Skeletal muscle cell (primary cell): Measurements from ENCODE around the gene GP1BB.
"Not testable (repeated sequence)": the region's sequence is repeated elsewhere in the genome, so short reads cannot be mapped to it uniquely, and the experiment has no call there.

ENCODE experiments used
- DNase-seq: peaks from one replicate; pipeline ENCODE4 v3.0.0-alpha.2; 2010; ENCODE audit warnings: low read depth
- H3K4me3 ChIP-seq: 2 replicates; pipeline ENCODE4 v1.5.1; 2011; ENCODE audit warnings: low read depth, mild to moderate bottlenecking, control low read depth, low read length, moderate library complexity

The GP1BB gene

DNA sequence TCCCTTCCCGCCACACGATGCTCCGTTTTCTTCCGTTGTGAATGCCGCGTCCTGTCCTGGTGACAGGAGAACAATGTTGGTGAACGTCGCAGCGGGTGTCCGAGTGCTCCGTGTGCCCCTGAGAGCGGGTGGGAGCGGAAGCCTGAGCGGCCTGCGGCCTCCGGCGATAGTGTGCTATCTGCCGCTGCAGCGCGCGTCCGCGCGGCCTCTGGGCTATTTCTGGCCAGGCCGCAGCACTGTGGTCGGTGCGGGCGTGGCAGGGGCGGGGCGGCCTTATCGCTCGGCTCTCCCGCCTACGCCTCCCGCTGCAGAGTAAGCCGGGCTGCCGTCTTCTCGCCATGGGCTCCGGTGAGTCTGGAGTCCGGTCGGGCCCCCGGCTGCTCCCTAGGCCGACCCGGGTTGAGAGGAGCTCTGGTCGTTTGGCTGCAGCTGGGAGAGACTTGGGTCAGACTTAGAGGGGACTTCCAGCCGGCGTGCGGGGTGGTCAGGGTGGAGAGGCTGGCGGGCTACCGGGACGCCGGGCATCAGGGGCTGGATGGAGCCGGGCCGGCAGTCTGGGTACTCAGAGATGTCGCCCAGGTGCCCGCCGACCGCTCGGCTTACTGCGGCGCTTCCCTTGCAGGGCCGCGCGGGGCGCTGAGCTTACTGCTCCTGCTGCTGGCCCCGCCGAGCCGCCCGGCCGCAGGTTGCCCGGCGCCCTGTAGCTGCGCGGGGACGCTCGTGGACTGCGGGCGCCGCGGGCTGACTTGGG, at the start of gene GP1BB:
Gene GP1BB (plus strand): TSS at position 308 of the 751 bp plus-strand sequence. CDS start 31 bp downstream, at position 339.
- no peak within 1 kb of the TSS for H3K4me3 ChIP-seq
- no peak for DNase-seq

DNA sequence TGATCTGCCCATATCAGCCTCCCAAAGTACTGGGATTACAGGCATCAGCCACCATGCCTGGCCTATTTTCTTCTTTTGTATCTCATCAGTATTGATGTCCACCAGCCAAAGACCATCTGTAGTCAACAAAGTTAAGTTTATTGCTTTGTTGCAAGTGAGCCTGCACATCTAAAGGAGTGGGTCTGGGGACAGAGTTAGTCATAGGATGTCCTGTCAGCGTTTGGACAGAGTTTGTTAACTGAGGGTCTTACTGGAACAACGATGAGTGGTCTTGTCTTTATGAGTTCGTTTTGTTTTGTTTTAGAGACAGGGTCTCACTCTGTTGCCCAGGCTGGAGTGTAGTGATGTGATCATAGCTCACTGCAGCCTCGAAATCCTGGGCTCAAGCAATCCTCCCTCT, 49.7 kb upstream of the GP1BB start:
- no peak for DNase-seq
- H3K4me3 ChIP-seq = no peak overlapping the region

DNA sequence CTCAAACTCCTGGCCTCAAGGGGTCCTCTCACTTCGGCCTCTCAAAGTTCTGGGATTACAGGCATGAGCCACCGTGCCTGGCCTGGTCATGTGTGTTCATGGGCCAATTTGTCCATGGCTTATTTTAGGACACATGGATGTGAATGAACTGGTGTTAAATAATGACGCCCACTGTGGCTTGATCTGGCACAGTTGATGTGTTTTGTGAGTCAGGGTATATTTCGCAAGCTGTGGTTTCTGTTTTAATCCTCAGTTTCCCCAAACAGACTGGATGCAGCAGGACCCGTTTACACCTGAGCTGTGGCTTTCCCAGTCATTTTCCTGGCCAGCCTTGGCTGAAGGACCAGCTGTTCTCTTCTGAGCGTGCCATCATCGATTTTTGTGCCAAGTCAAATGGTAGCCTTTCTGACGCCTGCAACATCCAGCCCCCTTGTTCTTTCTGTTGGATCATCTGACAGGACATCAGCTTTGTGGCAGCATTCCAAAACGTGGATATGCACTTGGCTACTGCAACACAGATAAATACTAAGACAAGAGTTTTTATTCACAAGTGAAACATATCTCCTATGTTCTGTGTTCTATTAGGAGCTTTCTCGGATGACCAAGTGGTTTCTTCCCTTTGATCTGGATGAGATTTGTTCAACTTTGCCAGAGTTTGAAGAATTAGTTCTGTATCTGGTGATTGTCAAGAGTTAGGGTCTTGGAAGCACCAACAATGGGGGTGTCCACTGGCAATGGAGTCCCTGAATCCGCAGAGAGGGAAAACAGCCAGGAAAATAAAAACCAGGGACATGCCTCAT, 49.0 kb upstream of the GP1BB start:
- peak; percentile 36 for DNase-seq
- no peak overlapping the region for H3K4me3 ChIP-seq

DNA sequence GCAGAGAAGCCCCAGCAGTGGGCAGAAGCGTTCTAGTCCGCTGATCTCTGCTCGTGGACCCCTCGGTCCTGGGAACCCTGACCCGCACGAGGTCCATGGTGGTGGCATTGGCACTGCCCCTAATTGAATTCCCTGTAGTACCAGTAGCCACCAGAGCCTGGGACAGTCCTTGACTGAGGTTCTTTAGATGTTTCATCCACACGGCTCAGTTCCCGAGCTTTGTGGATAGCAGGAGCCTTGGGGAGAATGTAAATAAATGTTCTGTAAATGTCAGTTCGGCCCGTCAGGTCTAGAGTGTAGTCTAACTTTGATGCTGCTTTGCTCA, 48.4 kb upstream of the GP1BB start:
- no peak overlapping the region for H3K4me3 ChIP-seq
- DNase-seq = no peak

DNA sequence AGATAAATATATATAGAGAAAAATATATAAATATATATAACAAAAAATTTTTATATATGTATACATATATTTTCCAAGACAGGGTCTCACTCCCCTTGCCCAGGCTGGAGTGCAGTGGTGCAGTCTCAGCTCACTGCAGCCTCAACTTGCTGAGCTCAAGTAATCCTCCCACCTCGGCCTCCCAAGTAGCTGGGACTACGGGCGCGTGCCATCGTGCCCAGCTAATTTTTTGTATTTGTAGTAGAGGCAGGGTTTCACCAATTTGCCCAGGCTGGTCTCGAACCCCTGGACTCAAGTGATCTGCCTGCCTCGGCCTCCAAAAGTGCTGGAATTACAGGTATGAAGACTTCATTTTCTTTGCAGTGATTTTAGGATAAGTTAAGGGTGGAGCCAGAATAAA, 47.9 kb upstream of the GP1BB start:
- DNase-seq = no peak
- H3K4me3 ChIP-seq = no peak overlapping the region

DNA sequence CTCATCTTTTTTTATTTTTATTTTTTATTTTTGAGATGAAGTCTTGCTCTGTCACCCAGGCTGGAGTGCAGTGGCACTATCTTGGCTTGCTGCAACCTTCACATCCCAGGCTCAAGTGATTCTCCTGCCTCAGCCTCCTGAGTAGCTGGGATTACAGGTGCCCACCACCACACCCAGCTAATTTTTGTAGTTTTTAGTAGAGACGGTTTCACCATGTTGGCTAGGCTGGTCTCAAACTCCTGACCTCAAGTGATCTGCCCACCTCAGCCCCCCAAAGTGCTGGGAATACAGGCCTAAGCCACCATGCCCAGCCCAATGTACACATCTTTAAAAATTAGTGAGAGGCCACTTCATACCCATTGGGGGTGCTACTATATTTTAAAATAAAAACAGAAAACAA, 46.9 kb upstream of the GP1BB start:
- DNase-seq, H3K4me3 ChIP-seq: not testable (repeated sequence)

DNA sequence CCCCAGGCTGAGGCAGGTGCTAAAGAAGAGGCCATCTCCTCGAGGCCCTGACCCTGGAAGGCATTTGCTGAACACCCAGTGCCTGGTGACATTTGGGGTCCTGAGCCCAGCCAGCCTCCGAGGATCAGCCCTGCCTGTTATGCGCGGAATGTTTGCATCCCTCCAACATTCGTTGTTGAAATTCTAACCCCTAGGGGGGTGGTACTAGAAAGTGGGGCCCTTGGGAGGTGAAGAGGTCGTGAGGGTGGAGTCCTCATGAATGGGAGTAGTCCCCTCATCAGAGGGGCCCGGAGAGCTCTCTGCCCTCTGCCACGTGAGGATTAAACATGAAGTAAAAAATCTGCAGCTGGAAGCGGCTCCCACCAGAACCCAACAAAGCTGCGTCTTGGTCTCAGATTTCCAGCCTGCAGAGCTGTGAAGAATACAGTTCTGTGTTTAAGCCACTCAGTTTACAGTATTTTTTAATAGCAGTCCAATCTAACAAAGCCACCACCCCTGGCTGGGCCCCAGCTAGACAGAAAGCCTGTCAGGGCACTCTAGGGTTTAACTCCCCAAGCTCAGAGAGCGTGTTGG, 44.3 kb upstream of the GP1BB start:
- no peak for DNase-seq

DNA sequence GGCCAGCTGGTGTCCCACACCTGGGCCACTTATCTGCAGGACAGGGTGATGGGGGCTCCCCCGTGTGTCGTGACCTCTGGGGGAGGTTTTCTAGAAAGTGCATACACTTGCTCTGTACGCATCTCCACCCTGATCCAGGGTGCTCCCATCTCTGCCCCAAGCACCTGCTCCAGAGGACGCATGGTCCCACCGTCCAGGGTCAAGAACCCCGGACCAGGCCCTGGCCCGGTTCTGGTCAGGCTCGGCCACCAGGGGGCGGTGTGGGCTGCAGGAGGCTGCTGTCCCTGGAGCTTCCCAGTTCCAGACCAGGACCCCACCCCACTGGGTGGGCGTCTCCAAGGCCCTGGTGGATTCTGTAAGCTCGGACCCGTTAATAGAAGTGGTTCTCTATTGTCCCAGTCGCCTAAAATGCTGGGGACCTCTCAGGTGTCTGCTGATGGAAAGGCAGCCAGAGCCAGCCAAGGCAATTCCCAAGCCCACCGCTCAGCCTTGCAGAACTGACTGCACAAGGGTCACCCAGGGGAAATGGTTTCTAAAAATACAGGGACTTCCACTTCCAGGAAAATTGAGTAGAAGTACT, 43.7 kb upstream of the GP1BB start:
- DNase-seq = no peak
- H3K4me3 ChIP-seq = no peak overlapping the region

More for the DNA sequence above, 44.3 kb upstream of the GP1BB start:
- no peak overlapping the region for H3K4me3 ChIP-seq

DNA sequence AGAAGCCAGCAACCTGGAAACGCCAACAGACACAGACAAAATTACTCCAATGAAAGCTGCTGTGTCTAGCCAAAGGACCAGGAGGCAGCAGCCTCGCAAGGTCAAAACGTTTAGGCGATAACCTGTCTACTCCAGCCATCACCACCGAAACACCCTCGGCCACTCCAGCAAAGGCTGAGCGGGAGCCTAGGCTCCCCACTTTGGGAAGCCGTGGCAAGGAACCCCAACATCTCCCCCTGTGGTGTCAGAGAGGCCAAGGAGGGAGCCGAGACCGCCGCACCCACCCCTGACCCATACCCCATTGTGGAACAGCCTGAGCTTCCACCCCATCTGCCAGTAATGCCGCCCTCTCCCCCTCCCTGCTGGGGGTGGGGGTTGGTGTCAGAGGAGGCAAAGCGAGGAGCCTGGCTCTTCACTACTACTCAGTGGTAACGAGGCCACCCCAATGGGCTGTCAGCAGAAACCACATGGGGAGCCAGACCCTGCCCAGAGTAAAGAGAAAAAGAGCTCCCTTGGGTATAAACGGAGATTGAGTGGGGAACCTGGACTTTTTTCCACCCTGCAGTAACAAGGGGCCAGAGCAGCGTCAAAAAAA, 43.0 kb upstream of the GP1BB start:
- DNase-seq = no peak
- H3K4me3 ChIP-seq = no peak overlapping the region

DNA sequence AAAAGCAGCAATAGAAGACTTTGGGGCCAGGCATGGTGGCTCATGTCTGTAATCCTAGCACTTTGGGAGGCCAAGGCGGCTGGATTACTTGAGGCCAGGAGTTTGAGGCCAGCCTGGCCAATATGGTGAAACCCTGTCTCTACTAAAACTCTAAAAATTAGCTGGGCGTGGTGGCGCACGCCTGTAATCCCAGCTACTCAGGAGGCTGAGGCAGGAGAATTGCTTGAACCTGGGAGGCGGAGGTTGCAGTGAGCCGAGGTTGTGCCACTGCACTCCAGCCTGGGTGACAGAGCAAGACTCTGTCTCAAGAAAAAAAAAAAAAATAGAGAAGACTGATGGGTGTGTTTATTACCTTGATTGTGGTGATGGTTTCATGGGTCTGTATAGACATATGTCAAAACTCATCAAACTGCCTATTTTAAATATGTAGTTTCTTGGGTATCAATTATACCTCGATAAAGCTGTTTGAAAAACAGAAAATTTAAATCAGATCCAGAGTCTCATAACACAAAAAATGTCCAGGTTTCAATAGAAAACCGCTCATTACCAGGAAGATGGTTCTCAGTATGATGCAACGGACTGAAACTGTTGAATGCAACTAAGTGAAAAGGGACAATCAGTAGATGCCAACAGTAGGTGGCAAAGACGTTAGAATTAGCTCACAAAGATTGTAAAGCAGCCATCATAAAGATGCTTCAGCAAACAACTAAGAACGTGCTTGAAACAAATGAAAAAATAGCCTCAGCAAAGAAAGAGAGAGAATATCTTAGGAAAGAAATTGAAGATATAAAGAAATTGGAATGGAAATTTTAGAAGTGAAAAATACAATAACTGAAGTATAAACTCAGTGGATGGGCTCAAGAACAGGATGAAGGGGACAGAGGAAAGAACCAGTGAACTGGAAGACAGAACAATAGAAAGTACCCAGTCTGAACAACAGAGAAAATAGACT, 42.2 kb upstream of the GP1BB start:
- no peak for DNase-seq
- H3K4me3 ChIP-seq = no peak overlapping the region

DNA sequence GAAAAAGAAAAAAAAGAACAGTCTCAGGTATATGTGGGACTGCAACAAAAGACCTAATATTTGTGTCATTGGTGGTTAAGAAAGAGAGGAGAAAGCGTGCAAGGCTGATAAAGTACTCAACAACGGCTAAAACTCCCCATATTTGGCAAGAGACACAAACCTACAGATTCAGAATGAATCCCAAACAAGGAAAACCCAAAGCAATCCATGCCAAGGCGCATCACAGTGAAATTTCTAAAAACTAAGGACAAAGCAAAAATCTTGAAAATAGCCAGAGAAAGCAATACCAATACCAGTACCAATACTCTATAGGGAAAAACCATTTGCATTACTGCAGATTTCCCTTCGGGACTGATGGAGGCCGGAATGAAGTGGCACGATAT, 41.5 kb upstream of the GP1BB start:
- no peak for DNase-seq
- H3K4me3 ChIP-seq = no peak overlapping the region

DNA sequence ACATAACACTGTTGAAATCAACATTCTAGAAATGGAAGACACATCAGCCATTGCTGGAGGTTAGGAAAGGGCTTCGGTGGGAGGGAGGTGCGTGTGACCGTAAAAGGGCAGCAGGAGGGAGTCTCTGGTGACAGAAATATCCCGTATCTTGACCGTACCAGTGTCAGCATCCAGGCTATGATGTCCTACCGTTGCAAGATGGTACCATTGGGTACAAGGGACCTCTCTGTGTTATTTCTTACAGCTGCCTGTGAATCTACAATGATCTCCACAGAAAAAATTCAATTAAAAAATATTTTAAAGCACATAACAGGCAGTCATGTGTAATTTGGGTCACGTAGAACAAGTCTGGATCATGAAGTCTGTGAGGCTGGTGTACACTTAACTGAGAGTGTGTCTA, 36.4 kb upstream of the GP1BB start:
- no peak overlapping the region for H3K4me3 ChIP-seq
- DNase-seq = no peak

DNA sequence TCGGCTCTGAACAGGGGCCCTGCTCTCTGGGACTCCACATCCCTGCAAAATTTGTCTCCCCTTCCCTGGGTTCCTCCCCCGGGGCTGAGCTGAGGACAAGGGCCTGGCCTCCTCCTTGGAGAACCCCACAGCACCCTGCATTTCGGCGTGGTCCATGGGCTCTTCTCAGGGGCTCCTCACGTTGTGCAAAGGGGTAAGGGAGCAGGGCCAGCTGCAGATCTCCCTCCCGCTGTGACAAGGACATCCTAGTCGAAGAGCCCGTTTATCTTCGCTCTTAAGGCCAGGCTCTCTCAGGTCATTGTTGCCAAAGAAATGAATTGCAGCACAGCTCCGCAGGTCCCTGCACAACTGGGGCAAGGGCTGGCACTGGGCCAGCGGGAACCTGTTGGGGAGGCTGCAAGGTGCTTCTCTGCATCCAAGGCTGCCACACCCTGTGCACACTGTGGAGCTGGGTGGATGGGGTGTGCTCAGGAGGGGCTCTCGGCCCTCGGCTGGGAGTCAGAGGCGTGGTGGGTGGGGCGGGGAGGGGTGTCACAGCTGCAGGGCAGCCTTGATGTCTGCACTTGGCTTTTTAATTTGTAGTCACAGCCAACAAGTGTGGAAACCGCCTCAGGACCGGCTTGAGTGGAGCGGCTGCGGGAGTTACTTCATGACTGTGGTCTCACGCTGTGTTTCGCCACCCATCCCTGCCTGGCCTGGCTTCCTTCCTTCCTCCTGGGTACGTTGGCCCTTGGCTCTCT, 35.6 kb upstream of the GP1BB start:
- H3K4me3 ChIP-seq = no peak overlapping the region
- no peak for DNase-seq

DNA sequence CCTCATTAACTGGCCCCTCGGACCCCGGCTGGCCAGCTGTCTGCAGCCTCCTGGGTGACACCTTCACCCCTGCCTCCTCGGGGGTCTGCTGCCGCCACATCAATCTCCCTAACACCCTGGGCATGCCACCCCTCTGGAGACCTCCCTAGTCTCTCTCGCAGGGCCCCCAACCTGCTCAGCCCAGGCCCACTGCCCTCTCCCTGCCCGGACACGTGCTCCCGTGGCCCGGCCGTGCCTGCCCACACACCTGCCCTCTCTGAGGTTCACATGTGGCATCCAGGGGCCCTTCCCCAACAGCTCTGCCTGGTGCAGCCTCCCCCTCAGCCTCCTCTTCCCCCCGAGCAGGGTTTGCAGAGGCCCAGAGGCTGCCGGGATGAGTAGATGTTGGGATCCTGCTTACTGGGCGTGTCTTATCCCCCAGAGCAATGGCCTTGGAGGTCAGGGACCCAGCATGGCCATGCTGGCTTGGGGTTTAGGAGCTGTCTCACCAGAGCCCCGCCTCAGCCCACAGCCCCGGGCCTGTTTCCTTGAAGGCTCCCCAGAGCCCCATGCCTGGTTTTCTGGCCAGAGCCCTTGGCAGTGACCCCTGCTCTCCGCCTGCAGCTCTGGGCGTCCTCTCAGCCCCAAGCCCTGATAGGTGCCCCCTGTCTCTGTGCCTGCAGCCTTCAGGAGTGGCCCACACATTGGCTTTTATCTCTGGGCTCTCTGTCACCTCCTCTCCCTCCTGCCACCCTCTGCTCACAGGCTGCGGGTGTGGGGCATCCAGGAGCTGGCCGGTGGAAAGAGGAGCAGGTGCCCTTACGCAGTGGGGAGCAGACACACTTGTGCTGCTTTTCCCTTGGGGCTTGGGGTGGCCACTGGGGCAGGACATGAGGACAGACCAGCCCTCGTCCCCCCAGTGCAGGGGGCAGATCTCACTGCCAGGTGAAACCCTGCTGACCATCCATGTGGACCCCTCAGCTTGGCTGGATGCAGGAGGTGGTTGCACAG, 34.7 kb upstream of the GP1BB start:
- no peak for DNase-seq
- H3K4me3 ChIP-seq = no peak overlapping the region

DNA sequence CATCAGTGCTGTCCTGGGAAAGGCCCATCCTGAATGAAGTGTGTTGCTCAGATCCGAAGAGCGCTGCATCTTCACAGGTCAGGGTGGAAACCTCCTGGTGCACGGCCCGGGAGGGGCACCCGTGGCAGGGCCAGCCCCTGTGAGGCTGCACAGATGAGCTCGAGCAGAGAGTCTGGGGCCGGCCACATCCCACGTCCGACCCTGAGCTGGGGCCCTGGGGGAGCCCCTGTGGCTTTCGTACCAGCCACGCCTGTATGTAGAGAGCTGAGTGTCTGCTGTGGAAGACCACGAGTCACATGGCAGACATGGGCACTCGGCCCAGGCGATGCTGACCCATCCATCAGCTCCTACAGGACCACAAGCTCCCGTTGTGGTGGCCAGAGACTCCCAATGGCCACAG, 33.9 kb upstream of the GP1BB start:
- no peak for DNase-seq
- H3K4me3 ChIP-seq = no peak overlapping the region

DNA sequence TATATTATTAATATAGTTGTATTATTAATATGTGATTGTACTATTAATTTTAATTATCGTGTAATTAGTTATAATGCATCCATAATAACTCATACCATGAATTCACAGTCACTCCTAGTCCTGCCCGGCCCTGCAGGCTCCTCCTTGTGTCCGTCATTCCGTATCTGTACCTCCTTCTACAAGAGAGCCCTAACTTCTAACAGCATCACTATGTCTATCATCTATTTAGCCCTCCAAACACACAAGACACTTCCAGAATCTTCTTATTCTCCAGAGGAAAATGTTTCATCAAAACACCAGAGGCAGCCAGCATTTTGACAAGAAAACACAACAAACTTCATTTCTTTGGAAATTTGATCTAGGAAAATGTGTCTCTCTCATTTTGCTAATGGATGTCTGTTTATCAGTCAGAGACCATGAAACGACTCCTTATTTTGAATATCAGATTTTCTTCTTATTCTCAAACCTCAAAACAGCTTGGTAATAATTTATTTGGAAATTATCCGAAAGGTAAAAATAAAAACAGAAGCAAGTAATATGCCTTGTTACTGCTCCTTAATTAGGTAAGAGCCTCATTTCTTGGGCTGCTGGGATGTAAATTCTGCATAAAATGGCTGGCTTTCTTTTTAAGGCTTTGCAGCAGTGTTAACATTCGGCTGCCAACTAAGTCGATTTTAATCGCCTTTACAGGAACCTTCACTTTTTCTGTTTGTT, 32.2 kb upstream of the GP1BB start:
- H3K4me3 ChIP-seq = peak overlapping the region; percentile 25
- DNase-seq = no peak
